KMS-11 (cell line): Measurements from ENCODE around the gene ABL2.

Experiments used
- H2AFZ ChIP-seq: fragments of 200-600 bp; sonication (generic); 2 replicates; pipeline ENCODE4 v1.6.1; 2016; ENCODE audit warnings: antibody characterized with exemption, mixed run types, low read depth
- H3K27ac ChIP-seq: fragments of 200-600 bp; sonication (generic); 2 replicates; pipeline ENCODE4 v1.6.1; 2016; ENCODE audit warnings: mild to moderate bottlenecking, mixed run types
- H3K27me3 ChIP-seq: fragments of 200-600 bp; sonication (generic); 2 replicates; pipeline ENCODE4 v1.6.1; 2017; ENCODE audit warnings: mild to moderate bottlenecking, low read depth, mixed run types, moderate library complexity; ENCODE audit not compliant: insufficient read depth
- H3K36me3 ChIP-seq: fragments of 200-600 bp; sonication (generic); 2 replicates; pipeline ENCODE4 v1.6.1; 2017; ENCODE audit warnings: mild to moderate bottlenecking, mixed run types; ENCODE audit not compliant: insufficient read depth
- H3K4me1 ChIP-seq: fragments of 200-600 bp; sonication (generic); 2 replicates; pipeline ENCODE4 v1.6.1; 2016; ENCODE audit warnings: mild to moderate bottlenecking, low read depth, mixed run types; ENCODE audit not compliant: poor library complexity, severe bottlenecking
- H3K4me2 ChIP-seq: fragments of 200-600 bp; sonication (generic); 2 replicates; pipeline ENCODE4 v1.7.0; 2016; ENCODE audit warnings: mild to moderate bottlenecking, mixed run types
- H3K4me3 ChIP-seq: fragments of 200-600 bp; sonication (generic); IDR thresholded peaks from 2 replicates; pipeline ENCODE4 v1.6.1; 2017; ENCODE audit warnings: low read depth, low read length, mixed read lengths; ENCODE audit not compliant: insufficient read depth
- H3K79me2 ChIP-seq: fragments of 200-600 bp; sonication (generic); 2 replicates; pipeline ENCODE4 v1.6.1; 2016; ENCODE audit warnings: low read depth, mixed run types; ENCODE audit not compliant: insufficient read depth
- H3K9ac ChIP-seq: fragments of 200-600 bp; sonication (generic); 2 replicates; pipeline ENCODE4 v1.6.1; 2016; ENCODE audit warnings: mild to moderate bottlenecking, mixed run types
- H4K20me1 ChIP-seq: fragments of 200-600 bp; sonication (generic); 2 replicates; pipeline ENCODE4 v1.6.1; 2016; ENCODE audit warnings: mild to moderate bottlenecking, mixed run types; ENCODE audit not compliant: insufficient read depth
- CTCF ChIP-seq: fragments of 200-600 bp; sonication (generic); conservative IDR thresholded peaks from 2 replicates; pipeline ENCODE4 v1.6.1; 2017; ENCODE audit warnings: low read depth, mild to moderate bottlenecking, antibody characterized with exemption, low read length, moderate library complexity, mixed read lengths

Gene ABL2

GRCh38 chr1:179066471-179066870 lies 163.0 kb downstream of the ABL2 start:
- Histone ChIP-seq H3K4me1 (peaks cover 13% of the 10 kb centered on the region), H2AFZ (no peak overlapping the region), H3K9ac (no peak overlapping the region), H3K36me3 (no peaks in the 10 kb centered on the region), H4K20me1 (no peaks in the 10 kb centered on the region), H3K27ac (no peak overlapping the region), H3K79me2 (no peaks in the 10 kb centered on the region), H3K4me2 (no peak overlapping the region), H3K27me3 (no peaks in the 10 kb centered on the region), H3K4me3 (no peak overlapping the region)
- TF ChIP-seq CTCF: no peak

GRCh38 chr1:179061360-179062282 lies 167.9 kb downstream of the ABL2 start:
- Histone ChIP-seq H3K27ac (no peak overlapping the region), H3K4me2 (no peak overlapping the region)

GRCh38 chr1:179058487-179059483 lies 170.7 kb downstream of the ABL2 start:
- no peak for TF ChIP-seq CTCF
- Histone ChIP-seq H3K36me3 (no peaks in the 10 kb centered on the region), H3K9ac (no peak overlapping the region), H3K79me2 (no peaks in the 10 kb centered on the region), H4K20me1 (no peaks in the 10 kb centered on the region), H3K4me2 (no peak overlapping the region), H3K27me3 (no peaks in the 10 kb centered on the region), H3K4me1 (peaks cover 5% of the 10 kb centered on the region), H3K27ac (no peak overlapping the region), H3K4me3 (no peak overlapping the region), H2AFZ (no peak overlapping the region)

More at GRCh38 chr1:179061360-179062282, 167.9 kb downstream of the ABL2 start:
- no peak for TF ChIP-seq CTCF
- Histone ChIP-seq H3K36me3 (no peaks in the 10 kb centered on the region), H4K20me1 (no peaks in the 10 kb centered on the region), H3K4me1 (peaks cover 5% of the 10 kb centered on the region), H3K27me3 (no peaks in the 10 kb centered on the region), H3K79me2 (no peaks in the 10 kb centered on the region), H3K4me3 (no peak overlapping the region), H3K9ac (no peak overlapping the region), H2AFZ (no peak overlapping the region)

- Histone ChIP-seq H3K27ac (no peak overlapping the region), H4K20me1 (no peaks in the 10 kb centered on the region), H3K36me3 (no peaks in the 10 kb centered on the region), H3K4me1 (peaks cover 5% of the 10 kb centered on the region), H3K79me2 (no peaks in the 10 kb centered on the region), H3K27me3 (no peaks in the 10 kb centered on the region), H2AFZ (no peak overlapping the region), H3K9ac (no peak overlapping the region), H3K4me3 (no peak overlapping the region), H3K4me2 (no peak overlapping the region)
- no peak for TF ChIP-seq CTCF
These were observed 173.5 kb downstream of the ABL2 start for GRCh38 chr1:179055937-179056336.
